ENCODE data around the gene CPT1B. TPM values are rescaled to one million over a fixed set of nuclear protein-coding genes. Genes with fewer than 3 reads are reported as not detected.
A peak's percentile ranks its signal among the peaks of the same experiment; 100 is the strongest.

Gene CPT1B
- total RNA-seq, 6 experiments from 2014 or later: 3.8 to 30.7 (median 13.0) TPM

DNA sequence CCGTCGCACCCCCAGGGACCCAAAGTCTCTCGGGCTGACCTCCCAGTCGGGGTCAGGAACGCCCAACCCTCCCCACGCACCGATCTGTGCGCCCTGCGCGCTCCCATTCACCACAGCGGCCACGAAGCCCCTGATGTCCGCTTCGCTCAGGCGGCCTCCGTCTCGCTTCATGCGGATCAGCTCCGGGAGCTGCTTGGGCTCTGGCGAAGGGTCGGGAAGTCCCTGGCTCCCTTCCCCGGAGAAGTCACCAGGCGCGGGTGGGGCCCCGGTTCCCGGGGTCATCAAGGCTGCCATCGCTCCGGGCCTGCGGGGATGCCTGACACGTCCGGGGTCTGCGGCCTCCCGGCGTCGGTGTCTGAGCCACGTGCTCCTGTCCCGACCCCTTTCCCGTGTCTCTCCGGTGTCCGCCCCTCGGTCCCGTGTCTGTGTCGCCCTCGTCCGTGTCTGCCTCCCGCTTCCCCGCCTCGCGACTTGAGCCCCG is 48.8 kb downstream of the CPT1B start:
- ATAC-seq (no peak), DNase-seq (peak in 2 of 3 donors; percentile 71 to 79)
- Histone ChIP-seq H3K9me3 (no peaks in the 10 kb centered on the region), H3K4me3 (peak overlapping the region; percentile 75 to 79 (median 76)), H3K4me1 (peaks cover 0 to 20% (median 7%) of the 10 kb centered on the region in 4 donors), H3K27ac (peak overlapping the region; percentile 94 to 98 (median 97)), H3K27me3 (no peaks in the 10 kb centered on the region), H3K36me3 (no peaks in the 10 kb centered on the region)
- TF ChIP-seq CTCF (IDR thresholded peaks at IDR 0.05) (no peak), POLR2A (IDR thresholded peaks at IDR 0.05) (no peak)
- 0% methylated on average over 9 of the region's 50 CpGs for WGBS (ENCODE audit: insufficient coverage, low coverage, low lambda C conversion rate, missing lambda C conversion rate)
- intact Hi-C loops (cut with DNase I): loop anchor here in 1 of 2 donors (10.0 kb wide), 1 partner anchor 85 kb away; no protein-coding TSS in a partner anchor

DNA sequence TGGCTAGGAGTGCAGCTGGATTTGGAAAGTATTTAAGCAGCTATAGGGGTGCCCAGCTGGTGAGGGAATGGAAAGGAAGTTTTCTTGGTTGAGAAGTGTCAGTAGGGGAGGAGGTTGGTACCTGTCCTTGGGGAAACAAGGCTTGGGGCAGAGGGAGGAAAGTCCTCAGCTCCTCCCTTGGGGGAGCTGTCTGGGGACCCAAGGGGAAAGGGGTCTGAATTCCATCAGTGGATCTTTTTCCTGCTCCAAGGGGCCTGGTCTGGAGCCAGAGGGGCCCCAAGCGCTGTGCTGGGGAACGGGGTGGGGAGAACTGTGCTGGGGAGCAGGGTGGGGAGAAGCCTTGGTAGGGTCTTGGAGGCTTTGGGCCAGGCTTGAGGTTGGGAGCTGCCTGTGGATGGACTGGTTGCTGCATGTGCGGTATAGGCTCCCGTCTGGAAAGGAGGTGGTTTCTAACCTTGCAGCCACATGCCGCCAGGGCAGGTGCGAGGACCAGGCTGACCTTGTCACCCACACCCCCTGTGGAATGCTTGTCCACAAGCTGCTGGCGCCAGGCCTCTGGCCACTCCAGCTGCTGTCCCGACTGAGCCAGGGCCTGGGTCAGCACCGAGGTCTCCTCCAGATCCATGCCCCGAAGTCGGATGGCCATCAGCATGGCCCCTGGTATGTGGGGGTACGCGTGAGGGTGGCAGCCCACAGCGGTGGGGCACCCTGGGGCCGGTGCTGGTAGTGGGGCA is 49.4 kb downstream of the CPT1B start:
- Histone ChIP-seq H3K27ac (peak overlapping the region; percentile 94 to 98 (median 97)), H3K36me3 (peaks cover 0 to under 1% (median 0%) of the 10 kb centered on the region in 4 donors), H3K4me3 (peak overlapping the region; percentile 75 to 79 (median 76)), H3K4me1 (peaks cover 0 to 25% (median 10%) of the 10 kb centered on the region in 4 donors), H3K27me3 (no peaks in the 10 kb centered on the region), H3K9me3 (no peaks in the 10 kb centered on the region)
- intact Hi-C loops (cut with DNase I): loop anchor here in 1 of 2 donors (10.0 kb wide), 1 partner anchor 86 kb away; no protein-coding TSS in a partner anchor
- DNase-seq: peak in 2 of 3 donors; percentile 50 to 72
- TF ChIP-seq POLR2A (IDR thresholded peaks at IDR 0.05): no peak
- TF ChIP-seq CTCF (IDR thresholded peaks at IDR 0.05): no peak
- ATAC-seq: no peak
- 25% methylated on average over 2 of the region's 15 CpGs for WGBS (ENCODE audit: insufficient coverage, low coverage, low lambda C conversion rate, missing lambda C conversion rate)

DNA sequence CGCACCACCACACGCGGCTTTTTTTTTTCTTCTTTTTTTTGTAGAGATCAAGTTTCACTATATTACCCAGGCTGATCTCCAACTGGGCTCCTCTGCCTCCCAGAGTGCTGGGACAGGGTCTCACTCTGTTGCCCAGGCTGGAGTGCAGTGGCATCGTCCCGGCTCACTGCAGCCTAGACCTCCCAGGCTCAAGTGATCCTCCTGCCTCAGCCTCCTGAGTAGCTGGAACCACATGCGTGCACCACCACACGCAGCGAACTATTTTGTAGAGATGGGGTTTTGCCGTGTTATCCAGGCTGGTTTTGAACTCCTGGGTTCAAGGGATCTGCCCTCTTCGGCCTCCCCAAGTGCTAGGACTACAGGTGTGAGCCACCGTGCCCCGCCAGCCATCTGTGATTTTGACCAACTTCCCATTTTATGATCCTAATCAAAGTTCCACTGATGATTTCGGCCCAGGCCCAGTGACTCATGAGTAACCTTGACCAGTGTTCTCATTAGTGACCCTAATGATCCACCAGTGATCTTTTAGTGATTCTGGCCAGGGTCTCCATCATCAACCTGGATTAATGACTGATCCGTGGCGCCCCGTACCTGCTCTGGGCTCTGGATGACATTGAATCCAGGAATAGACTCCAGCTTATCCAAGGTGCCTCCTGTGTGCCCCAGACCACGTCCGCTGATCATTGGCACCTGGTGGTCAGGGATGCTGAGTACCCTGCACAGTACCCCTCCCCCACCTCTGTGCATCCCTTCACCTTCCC is 50.1 kb downstream of the CPT1B start:
- H3K4me1 ChIP-seq: peaks cover 0 to 25% (median 12%) of the 10 kb centered on the region in 4 donors
- no peak for TF ChIP-seq POLR2A (IDR thresholded peaks at IDR 0.05)
- no peak for TF ChIP-seq CTCF (IDR thresholded peaks at IDR 0.05)
- H3K27me3 ChIP-seq: no peaks in the 10 kb centered on the region
- H3K9me3 ChIP-seq: no peaks in the 10 kb centered on the region
- peaks cover 0 to 8% (median under 1%) of the 10 kb centered on the region in 4 donors for H3K36me3 ChIP-seq
- intact Hi-C loops (cut with DNase I): loop anchor here in 1 of 2 donors (10.0 kb wide), 1 partner anchor 87 kb away; no protein-coding TSS in a partner anchor
- 82% methylated on average over 12 of the region's 18 CpGs for WGBS (ENCODE audit: insufficient coverage, low coverage, low lambda C conversion rate, missing lambda C conversion rate)
- H3K27ac ChIP-seq: peak overlapping the region in 2 of 3 donors; percentile 87 to 94
- ATAC-seq (no peak), DNase-seq (peak in 1 of 3 donors; percentile 51)
- peak overlapping the region in 1 of 3 donors; percentile 76 for H3K4me3 ChIP-seq

All from right lobe of liver (tissue), 6 donors.